Sigmoid colon (tissue), 7 donors: ENCODE measurements around the gene CAPN5. TPM values are rescaled to one million over a fixed set of nuclear protein-coding genes. Genes with fewer than 3 reads are reported as not detected.

Experiments
- DNase-seq: peaks from one replicate; pipeline ENCODE4 v3.0.0-alpha.2; 2019
- H3K27ac ChIP-seq, 4 donors: fragments of 200-600 bp; sonication (generic); one replicate each; pipeline ENCODE4 v1.5.1; 2016 to 2019; ENCODE audit warnings: mild to moderate bottlenecking in 1 of 4
- H3K27me3 ChIP-seq, 3 donors: fragments of 200-600 bp; sonication (generic); one replicate each; pipeline ENCODE4 v1.5.1; 2019; ENCODE audit warnings: mild to moderate bottlenecking in 1 of 3
- H3K36me3 ChIP-seq, 4 donors: fragments of 200-600 bp; sonication (generic); one replicate each; pipeline ENCODE4 v1.5.1; 2016 to 2019
- H3K4me1 ChIP-seq, 4 donors: fragments of 200-600 bp; sonication (generic); one replicate each; pipeline ENCODE4 v1.5.1; 2017 to 2019
- H3K4me3 ChIP-seq, 4 donors: fragments of 200-600 bp; sonication (generic); one replicate each; pipeline ENCODE4 v1.5.1; 2017 to 2019; ENCODE audit warnings: mild to moderate bottlenecking in 2 of 4, moderate library complexity in 1 of 4
- H3K9me3 ChIP-seq, 4 donors: fragments of 200-600 bp in 3 of 4; sonication (generic) in 3 of 4; one replicate each; pipeline versions ENCODE4 v1.5.1 to v1.6.1; 2013 to 2019
- EP300 ChIP-seq, 4 donors: sonication (generic); formaldehyde crosslinking; IDR thresholded peaks; one replicate each; pipeline ENCODE4 v1.6.1; 2017; ENCODE audit warnings: antibody characterized with exemption in 4 of 4
- POLR2A ChIP-seq, 2 donors: fragments of 450-650 bp; IDR thresholded peaks; one replicate each; pipeline ENCODE4 v1.6.1; 2016; ENCODE audit warnings: antibody characterized with exemption in 2 of 2, mild to moderate bottlenecking in 2 of 2, moderate library complexity in 2 of 2
- POLR2AphosphoS5 ChIP-seq, 4 donors: sonication (generic); formaldehyde crosslinking; IDR thresholded peaks; one replicate each; pipeline ENCODE4 v1.6.1; 2017; ENCODE audit warnings: antibody characterized with exemption in 4 of 4
- WGBS, 2 donors: extraction: QIAGEN DNeasy Blood & Tissue Kit; methylation state at CpG; one replicate each; pipeline ENCODE4 v1.1.7; 2013; 5-methylcytosine and 5-hydroxymethylcytosine counted together
- intact Hi-C: fragments of 100-400 bp; cut with DNase I; formaldehyde crosslinking; loops from one replicate; pipeline ENCODE4 v1.15.1; 2023
- polyA plus RNA-seq, 3 donors: library from polyadenylated mRNA; stranded (reverse); fragments of 200-250 nt; gene quantifications; one replicate each; pipeline ENCODE4 v1.2.3, GENCODE V29; 2013
- total RNA-seq, 4 donors: library from RNA; depleted of rRNA; stranded (reverse); fragments of >200 nt; gene quantifications; one replicate each; pipeline ENCODE4 v1.1.0, GENCODE V29; 2016
- TF ChIP-seq, protein P1 (sequence below), 4 experiments: fragments of 450-650 bp in 3 of 4; fragments of 200-600 bp in 1 of 4; IDR thresholded peaks; one replicate each; pipeline ENCODE4 v1.5.1; 2016 to 2019; ENCODE audit warnings: antibody characterized with exemption in 4 of 4, mild to moderate bottlenecking in 3 of 4, moderate library complexity in 2 of 4
- donor health status: healthy with polysubstance abuse.
- donor health status: Bipolar disorder and iron deficiency.
- donor health status: healthy.

Gene CAPN5
- total and polyA plus RNA-seq, 7 donors: 4.1 to 110 (median 12.5) TPM

DNA sequence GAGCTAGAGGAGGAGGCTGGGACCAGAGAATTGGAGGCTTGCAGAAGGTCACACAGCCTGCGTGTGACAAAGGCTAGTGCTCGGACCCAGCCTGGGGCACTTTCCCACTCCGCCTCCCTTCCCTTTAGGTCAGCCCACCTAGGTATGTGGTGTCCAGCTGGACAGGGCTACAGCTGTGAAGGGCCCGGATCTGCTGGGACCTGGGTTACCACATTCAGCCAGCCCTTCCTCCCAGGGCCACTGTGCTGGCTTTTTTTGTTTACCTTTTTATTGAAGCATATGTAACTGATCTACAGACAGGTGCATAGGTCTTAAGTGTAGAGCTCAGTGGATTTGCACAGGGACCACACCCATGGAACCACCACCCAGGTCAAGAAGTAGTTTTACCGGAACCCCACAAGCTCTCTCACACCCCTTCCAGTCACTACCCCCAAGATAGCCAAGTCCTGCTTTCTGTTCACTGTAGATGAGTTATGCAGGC is 8.7 kb downstream of the CAPN5 start:
- Histone ChIP-seq H3K36me3 (no peaks in the 10 kb centered on the region), H3K4me1 (peaks cover 2 to 42% (median 31%) of the 10 kb centered on the region in 4 donors), H3K27me3 (no peaks in the 10 kb centered on the region), H3K9me3 (no peaks in the 10 kb centered on the region), H3K27ac (peak overlapping the region in 3 of 4 donors; percentile 86 to 92 (median 86)), H3K4me3 (no peak overlapping the region)
- peak in 1 of 2 donors; percentile 21 for TF ChIP-seq POLR2A (IDR thresholded peaks at IDR 0.05)
- no peak for TF ChIP-seq EP300 (IDR thresholded peaks at IDR 0.05)
- peak; percentile 57 for DNase-seq
- intact Hi-C loops: no loop called here
- WGBS, 2 donors: 18 to 53% methylated on average over 5 of the region's 5 CpGs

DNA sequence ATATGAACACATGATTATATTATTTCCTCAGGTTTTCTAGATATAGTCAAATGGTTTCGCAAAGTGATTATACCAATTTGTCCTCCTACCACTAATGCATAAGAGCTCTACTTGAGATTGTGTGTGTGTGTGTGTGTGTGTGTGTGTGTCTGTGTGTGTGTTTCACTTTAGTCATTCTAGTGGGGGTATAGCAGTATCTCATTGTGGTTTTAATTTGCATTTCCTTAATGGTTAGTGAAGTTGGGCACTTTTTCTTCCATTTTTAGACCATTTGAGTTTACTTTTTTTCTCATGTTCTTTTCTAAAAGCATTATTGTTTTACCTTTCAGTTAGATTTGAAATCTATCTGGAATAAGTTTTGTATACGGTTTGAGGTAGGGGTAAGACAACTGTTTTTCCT is 12.9 kb downstream of the CAPN5 start:
- TF ChIP-seq, protein P1, sequence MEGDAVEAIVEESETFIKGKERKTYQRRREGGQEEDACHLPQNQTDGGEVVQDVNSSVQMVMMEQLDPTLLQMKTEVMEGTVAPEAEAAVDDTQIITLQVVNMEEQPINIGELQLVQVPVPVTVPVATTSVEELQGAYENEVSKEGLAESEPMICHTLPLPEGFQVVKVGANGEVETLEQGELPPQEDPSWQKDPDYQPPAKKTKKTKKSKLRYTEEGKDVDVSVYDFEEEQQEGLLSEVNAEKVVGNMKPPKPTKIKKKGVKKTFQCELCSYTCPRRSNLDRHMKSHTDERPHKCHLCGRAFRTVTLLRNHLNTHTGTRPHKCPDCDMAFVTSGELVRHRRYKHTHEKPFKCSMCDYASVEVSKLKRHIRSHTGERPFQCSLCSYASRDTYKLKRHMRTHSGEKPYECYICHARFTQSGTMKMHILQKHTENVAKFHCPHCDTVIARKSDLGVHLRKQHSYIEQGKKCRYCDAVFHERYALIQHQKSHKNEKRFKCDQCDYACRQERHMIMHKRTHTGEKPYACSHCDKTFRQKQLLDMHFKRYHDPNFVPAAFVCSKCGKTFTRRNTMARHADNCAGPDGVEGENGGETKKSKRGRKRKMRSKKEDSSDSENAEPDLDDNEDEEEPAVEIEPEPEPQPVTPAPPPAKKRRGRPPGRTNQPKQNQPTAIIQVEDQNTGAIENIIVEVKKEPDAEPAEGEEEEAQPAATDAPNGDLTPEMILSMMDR (IDR thresholded peaks at IDR 0.05): no peak
- TF ChIP-seq POLR2A (IDR thresholded peaks at IDR 0.05) (no peak), EP300 (IDR thresholded peaks at IDR 0.05) (no peak), POLR2AphosphoS5 (IDR thresholded peaks at IDR 0.05) (no peak)
- no peaks in the 10 kb centered on the region for H3K36me3 ChIP-seq
- no peaks in the 10 kb centered on the region for H3K27me3 ChIP-seq
- no peak for DNase-seq
- no peaks in the 10 kb centered on the region for H3K9me3 ChIP-seq
- H3K4me3 ChIP-seq: no peak overlapping the region
- WGBS, 2 donors: 95 to 98% methylated on average over 2 of the region's 2 CpGs
- H3K4me1 ChIP-seq: peaks cover 2 to 24% (median 16%) of the 10 kb centered on the region in 4 donors
- intact Hi-C loops: no loop called here
- no peak overlapping the region for H3K27ac ChIP-seq

DNA sequence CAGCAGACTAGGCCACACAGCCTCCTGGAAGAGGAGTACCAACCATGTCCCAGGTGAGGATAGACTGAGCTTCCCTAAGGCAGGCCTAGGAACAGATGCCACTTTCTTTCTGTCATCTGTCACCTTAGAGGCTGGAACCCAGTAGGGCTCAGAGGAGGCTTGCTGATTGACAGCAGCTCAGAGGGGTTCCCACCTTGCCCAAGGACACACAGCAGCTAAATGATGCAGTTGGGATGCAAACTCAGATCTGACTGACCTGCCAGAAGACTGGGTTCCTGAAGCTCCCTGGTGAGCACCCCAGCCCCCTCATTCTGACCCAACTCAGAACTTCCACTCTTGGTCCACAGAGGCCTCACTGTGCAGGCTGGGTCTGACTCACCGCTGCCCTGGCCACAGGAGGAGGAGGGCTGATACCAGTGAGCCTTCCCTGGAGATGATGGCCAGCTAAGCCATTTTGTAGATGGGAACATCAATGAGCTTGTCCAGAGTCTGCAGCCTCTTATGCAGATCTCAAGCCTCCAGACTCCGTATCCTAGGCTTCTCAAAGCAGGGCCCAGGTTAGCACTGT is 14.0 kb downstream of the CAPN5 start:
- WGBS, 2 donors: 95 to 97% methylated on average over 2 of the region's 2 CpGs
- no peak for TF ChIP-seq POLR2A (IDR thresholded peaks at IDR 0.05)
- no peak for TF ChIP-seq POLR2AphosphoS5 (IDR thresholded peaks at IDR 0.05)
- no peak for TF ChIP-seq EP300 (IDR thresholded peaks at IDR 0.05)
- peak; percentile 49 for DNase-seq
- Histone ChIP-seq H3K9me3 (no peaks in the 10 kb centered on the region), H3K27ac (peak overlapping the region in 1 of 4 donors; percentile 2), H3K4me3 (no peak overlapping the region), H3K27me3 (no peaks in the 10 kb centered on the region), H3K36me3 (peaks cover 0 to 9% (median 0%) of the 10 kb centered on the region in 4 donors), H3K4me1 (peaks cover 2 to 22% (median 14%) of the 10 kb centered on the region in 4 donors)
- intact Hi-C loops: no loop called here

DNA sequence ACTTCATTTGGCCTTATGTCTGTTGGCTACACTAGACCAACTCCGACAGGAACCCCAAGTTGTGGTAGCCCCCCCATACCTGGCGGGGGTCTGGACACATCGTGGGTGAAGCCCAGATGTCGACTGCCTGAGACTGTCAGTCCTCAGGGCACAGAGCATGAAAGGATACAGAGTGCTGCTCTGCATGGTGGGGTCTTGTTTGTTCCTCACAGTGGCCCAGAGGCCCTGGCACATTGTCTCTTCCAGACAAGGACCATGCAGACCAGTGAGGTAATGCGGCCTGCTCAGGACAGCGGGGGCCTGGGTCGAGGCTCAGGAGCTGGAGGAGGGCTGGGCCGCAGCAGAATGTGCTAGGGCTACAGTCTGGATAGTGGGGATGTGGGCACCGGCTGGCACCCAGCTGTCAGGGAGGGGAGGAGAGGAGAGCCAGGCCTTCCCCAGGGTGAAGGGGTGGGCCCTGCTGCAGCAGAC is 14.6 kb downstream of the CAPN5 start:
- H3K27me3 ChIP-seq: no peaks in the 10 kb centered on the region
- H3K36me3 ChIP-seq: peaks cover 0 to 14% (median 0%) of the 10 kb centered on the region in 4 donors
- H3K4me3 ChIP-seq: no peak overlapping the region
- H3K9me3 ChIP-seq: no peaks in the 10 kb centered on the region
- H3K27ac ChIP-seq: no peak overlapping the region
- TF ChIP-seq EP300 (IDR thresholded peaks at IDR 0.05) (no peak), POLR2A (IDR thresholded peaks at IDR 0.05) (no peak), POLR2AphosphoS5 (IDR thresholded peaks at IDR 0.05) (no peak)
- TF ChIP-seq, protein P1 (IDR thresholded peaks at IDR 0.05): no peak
- DNase-seq: peak; percentile 53
- H3K4me1 ChIP-seq: peaks cover 0 to 25% (median 14%) of the 10 kb centered on the region in 4 donors
- 82 to 87% methylated on average over 9 of the region's 9 CpGs for WGBS, 2 donors
- intact Hi-C loops: no loop called here

DNA sequence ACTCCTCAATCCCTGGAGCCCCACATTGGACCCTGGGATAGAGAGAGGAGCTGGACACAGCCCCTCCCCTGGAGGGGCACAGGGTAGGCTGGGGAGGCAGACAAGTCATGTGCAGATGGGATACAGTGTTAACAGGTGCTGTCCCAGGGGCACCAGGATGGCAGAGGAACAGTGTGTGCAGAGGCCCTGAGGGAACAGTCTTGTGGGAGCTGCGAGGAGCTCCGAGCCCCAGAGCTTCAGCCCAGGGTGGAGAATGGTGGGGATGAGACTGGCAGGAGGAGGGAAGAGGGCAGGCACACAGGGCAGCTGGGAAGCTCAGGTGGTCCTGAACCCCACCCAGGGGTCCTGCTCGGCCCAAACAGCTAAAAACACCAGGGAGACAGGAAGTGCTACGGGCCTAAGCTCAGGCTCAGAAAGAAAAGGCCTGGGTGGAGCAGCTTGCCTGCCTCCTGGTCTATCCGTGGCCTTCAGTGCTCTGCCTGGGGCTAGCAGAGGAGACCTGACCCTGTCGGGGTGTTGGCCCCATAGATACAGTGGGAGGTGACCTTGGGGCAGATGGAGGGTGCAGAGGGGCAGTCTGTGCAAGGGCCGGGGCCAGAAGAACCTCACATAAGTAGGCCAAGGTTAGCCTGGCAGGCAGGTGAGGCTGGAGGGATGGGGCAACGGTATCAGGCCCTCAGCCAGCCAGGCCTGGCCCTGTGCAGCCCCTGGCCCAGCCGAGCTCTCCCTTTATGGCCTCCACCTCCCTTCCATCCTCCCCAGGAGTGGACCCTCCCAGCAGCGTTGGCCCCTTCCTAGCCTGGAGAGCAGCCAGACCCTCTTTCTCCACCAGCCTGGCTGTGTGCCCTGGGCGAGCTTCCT is 15.4 kb downstream of the CAPN5 start:
- TF ChIP-seq, protein P1 (IDR thresholded peaks at IDR 0.05): no peak
- TF ChIP-seq POLR2A (IDR thresholded peaks at IDR 0.05) (no peak), EP300 (IDR thresholded peaks at IDR 0.05) (no peak), POLR2AphosphoS5 (IDR thresholded peaks at IDR 0.05) (no peak)
- Histone ChIP-seq H3K27me3 (no peaks in the 10 kb centered on the region), H3K4me1 (peaks cover 0 to 25% (median 14%) of the 10 kb centered on the region in 4 donors), H3K27ac (peak overlapping the region; percentile 47 to 67 (median 56)), H3K9me3 (no peaks in the 10 kb centered on the region), H3K36me3 (peaks cover 0 to 14% (median 0%) of the 10 kb centered on the region in 4 donors), H3K4me3 (no peak overlapping the region)
- DNase-seq: no peak
- WGBS, 2 donors: 32 to 57% methylated on average over 11 of the region's 11 CpGs
- intact Hi-C loops: no loop called here
